Measurements from ENCODE around the gene ZNF69. TPM values are rescaled to one million over a fixed set of nuclear protein-coding genes. Genes with fewer than 3 reads are reported as not detected.

Gene ZNF69
- total RNA-seq, 4 donors from 2014 or later, result 14.1 to 20.0 (median 16.7) TPM

DNA sequence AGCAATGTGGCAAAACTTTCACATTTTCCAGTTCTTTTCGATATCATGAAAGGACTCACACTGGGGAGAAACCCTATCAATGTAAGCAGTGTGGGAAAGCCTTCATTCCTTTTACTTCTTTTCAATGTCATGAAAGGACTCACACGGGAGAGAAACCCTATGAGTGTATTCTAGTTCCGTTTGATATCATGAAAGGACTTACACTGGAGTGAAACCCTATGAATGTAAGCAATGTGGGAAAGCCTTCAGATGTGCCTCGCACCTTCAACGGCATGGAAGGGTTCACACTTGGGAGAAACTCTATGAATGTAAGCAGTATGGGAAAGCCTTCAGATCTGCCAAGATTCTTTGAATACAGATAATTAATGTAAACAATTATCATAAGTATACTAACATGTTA, 62.7 kb downstream of the ZNF69 start:
- no peaks in the 10 kb centered on the region for H3K27me3 ChIP-seq
- intact Hi-C loops (cut with DNase I), result no loop called here
- H3K9me3 ChIP-seq, result peaks cover 13% of the 10 kb centered on the region
- WGBS, 2 donors, result 97 to 98% methylated on average over 5 of the region's 5 CpGs
- TF ChIP-seq POLR2A (IDR thresholded peaks at IDR 0.05), result no peak
- TF ChIP-seq, protein P1, sequence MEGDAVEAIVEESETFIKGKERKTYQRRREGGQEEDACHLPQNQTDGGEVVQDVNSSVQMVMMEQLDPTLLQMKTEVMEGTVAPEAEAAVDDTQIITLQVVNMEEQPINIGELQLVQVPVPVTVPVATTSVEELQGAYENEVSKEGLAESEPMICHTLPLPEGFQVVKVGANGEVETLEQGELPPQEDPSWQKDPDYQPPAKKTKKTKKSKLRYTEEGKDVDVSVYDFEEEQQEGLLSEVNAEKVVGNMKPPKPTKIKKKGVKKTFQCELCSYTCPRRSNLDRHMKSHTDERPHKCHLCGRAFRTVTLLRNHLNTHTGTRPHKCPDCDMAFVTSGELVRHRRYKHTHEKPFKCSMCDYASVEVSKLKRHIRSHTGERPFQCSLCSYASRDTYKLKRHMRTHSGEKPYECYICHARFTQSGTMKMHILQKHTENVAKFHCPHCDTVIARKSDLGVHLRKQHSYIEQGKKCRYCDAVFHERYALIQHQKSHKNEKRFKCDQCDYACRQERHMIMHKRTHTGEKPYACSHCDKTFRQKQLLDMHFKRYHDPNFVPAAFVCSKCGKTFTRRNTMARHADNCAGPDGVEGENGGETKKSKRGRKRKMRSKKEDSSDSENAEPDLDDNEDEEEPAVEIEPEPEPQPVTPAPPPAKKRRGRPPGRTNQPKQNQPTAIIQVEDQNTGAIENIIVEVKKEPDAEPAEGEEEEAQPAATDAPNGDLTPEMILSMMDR (IDR thresholded peaks at IDR 0.05), result no peak
- no peak overlapping the region for H3K27ac ChIP-seq
- no peak for DNase-seq
- H3K4me3 ChIP-seq (replicated peaks in 1 of 3), result no peak overlapping the region
- no peaks in the 10 kb centered on the region for H3K4me1 ChIP-seq
- H3K36me3 ChIP-seq, result peaks cover 36% of the 10 kb centered on the region in 2 donors

Other genes starting within 250 kb of the ZNF69 start
- 10 to 100 TPM in 1 of 4 donors, 1 to 10 TPM in 3; 7.4 to 11.7 (median 9.1) TPM for gene ZNF823, start 148.8 kb upstream of the ZNF69 start, total RNA-seq
- 10 to 100 TPM; 17.8 to 56.4 (median 24.2) TPM for gene ZNF441, start 120.8 kb upstream of the ZNF69 start, total RNA-seq
- 1 to 10 TPM; 2.9 to 3.2 (median 3.1) TPM for gene ZNF491, start 89.3 kb upstream of the ZNF69 start, total RNA-seq
- gene ZNF440, start 73.5 kb upstream of the ZNF69 start, total RNA-seq, result 10 to 100 TPM; 11.9 to 16.0 (median 13.8) TPM
- 10 to 100 TPM; 13.8 to 22.9 (median 18.6) TPM for gene ZNF439, start 39.1 kb upstream of the ZNF69 start, total RNA-seq
- gene ZNF700, start 37.3 kb downstream of the ZNF69 start, total RNA-seq, result 10 to 100 TPM; 10.9 to 23.1 (median 16.0) TPM
- 10 to 100 TPM in 2 of 4 donors, 1 to 10 TPM in 2; 7.4 to 14.4 (median 10.3) TPM for gene ZNF763, start 77.3 kb downstream of the ZNF69 start, total RNA-seq
- gene ZNF433, start 147.9 kb downstream of the ZNF69 start, total RNA-seq, result 10 to 100 TPM in 3 of 4 donors, 1 to 10 TPM in 1; 8.9 to 21.8 (median 12.6) TPM
- gene ZNF878, start 165.2 kb downstream of the ZNF69 start, total RNA-seq, result under 1 TPM; 0.22 to 0.67 (median 0.33) TPM
- gene ZNF844, start 176.9 kb downstream of the ZNF69 start, total RNA-seq, result 10 to 100 TPM; 16.4 to 25.6 (median 21.0) TPM

Measured in thyroid gland (tissue), 4 donors.